ENCODE measurements around the gene MST1.

The MST1 gene

DNA sequence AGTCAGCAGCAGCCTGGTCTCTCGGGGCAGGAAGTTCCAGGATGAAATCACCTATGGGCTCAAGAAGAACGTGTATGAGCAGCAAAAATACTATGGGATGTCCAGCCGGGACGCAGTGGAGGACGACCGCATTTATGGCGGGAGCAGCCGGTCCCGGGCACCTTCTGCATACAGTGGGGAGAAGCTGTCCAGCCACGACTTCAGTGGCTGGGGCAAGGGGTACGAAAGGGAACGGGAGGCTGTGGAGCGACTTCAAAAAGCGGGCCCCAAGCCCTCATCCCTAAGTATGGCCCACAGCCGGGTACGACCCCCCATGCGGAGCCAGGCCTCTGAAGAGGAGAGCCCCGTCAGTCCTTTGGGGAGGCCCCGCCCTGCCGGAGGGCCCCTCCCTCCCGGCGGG is 27.3 kb downstream of the MST1 start (continued):
- TF ChIP-seq, protein P1, sequence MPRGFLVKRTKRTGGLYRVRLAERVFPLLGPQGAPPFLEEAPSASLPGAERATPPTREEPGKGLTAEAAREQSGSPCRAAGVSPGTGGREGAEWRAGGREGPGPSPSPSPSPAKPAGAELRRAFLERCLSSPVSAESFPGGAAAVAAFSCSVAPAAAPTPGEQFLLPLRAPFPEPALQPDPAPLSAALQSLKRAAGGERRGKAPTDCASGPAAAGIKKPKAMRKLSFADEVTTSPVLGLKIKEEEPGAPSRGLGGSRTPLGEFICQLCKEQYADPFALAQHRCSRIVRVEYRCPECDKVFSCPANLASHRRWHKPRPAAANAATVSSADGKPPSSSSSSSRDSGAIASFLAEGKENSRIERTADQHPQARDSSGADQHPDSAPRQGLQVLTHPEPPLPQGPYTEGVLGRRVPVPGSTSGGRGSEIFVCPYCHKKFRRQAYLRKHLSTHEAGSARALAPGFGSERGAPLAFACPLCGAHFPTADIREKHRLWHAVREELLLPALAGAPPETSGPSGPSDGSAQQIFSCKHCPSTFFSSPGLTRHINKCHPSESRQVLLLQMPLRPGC (tag by site-specific recombination; IDR thresholded peaks at IDR 0.05): no peak
- TF ChIP-seq BCL11B (tag by site-specific recombination; IDR thresholded peaks at IDR 0.05; ENCODE audit: low read depth) (no peak), ZNF837 (tag by site-specific recombination; IDR thresholded peaks at IDR 0.05) (no peak), ZNF473 (tag by site-specific recombination; IDR thresholded peaks at IDR 0.05) (no peak)

DNA sequence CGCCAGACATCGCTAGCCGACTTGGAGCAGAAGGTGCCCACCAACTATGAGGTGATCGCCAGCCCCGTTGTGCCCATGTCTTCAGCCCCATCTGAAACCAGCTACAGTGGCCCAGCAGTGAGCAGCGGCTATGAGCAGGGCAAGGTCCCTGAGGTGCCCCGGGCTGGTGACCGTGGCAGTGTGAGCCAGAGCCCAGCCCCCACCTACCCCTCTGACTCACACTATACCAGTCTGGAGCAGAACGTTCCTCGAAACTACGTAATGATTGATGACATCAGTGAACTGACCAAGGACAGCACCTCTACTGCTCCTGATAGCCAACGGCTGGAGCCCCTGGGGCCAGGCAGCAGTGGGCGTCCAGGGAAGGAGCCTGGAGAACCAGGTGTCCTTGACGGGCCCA is 28.0 kb downstream of the MST1 start:
- ChIA-PET CTCF (no interaction called here), POLR2A (no interaction called here)
- no peaks in the 10 kb centered on the region for H3K4me1 ChIP-seq (ENCODE audit: control insufficient read depth, insufficient read depth, low read length)
- no peak for TF ChIP-seq KLF9 (tag by site-specific recombination; IDR thresholded peaks at IDR 0.05; ENCODE audit: low read depth)
- TF ChIP-seq ZNF223 (tag by site-specific recombination; IDR thresholded peaks at IDR 0.05): no peak
- TF ChIP-seq, protein P2, sequence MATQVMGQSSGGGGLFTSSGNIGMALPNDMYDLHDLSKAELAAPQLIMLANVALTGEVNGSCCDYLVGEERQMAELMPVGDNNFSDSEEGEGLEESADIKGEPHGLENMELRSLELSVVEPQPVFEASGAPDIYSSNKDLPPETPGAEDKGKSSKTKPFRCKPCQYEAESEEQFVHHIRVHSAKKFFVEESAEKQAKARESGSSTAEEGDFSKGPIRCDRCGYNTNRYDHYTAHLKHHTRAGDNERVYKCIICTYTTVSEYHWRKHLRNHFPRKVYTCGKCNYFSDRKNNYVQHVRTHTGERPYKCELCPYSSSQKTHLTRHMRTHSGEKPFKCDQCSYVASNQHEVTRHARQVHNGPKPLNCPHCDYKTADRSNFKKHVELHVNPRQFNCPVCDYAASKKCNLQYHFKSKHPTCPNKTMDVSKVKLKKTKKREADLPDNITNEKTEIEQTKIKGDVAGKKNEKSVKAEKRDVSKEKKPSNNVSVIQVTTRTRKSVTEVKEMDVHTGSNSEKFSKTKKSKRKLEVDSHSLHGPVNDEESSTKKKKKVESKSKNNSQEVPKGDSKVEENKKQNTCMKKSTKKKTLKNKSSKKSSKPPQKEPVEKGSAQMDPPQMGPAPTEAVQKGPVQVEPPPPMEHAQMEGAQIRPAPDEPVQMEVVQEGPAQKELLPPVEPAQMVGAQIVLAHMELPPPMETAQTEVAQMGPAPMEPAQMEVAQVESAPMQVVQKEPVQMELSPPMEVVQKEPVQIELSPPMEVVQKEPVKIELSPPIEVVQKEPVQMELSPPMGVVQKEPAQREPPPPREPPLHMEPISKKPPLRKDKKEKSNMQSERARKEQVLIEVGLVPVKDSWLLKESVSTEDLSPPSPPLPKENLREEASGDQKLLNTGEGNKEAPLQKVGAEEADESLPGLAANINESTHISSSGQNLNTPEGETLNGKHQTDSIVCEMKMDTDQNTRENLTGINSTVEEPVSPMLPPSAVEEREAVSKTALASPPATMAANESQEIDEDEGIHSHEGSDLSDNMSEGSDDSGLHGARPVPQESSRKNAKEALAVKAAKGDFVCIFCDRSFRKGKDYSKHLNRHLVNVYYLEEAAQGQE (tag by site-specific recombination; IDR thresholded peaks at IDR 0.05): peak; percentile 37; the same call in 1 of the 2 replicates
- TF ChIP-seq ZNF707 (tag by site-specific recombination; IDR thresholded peaks at IDR 0.05): no peak
- no peak for TF ChIP-seq RBAK (tag by site-specific recombination; IDR thresholded peaks at IDR 0.05)
- no peak for TF ChIP-seq KLF16 (tag by site-specific recombination; IDR thresholded peaks at IDR 0.05)
- no peaks in the 10 kb centered on the region for H3K9me3 ChIP-seq (ENCODE audit: control insufficient read depth, insufficient read depth, low read depth, low read length)
- H3K27ac ChIP-seq (ENCODE audit: extremely low read depth, low read depth, low read length): no peak overlapping the region
- no peaks in the 10 kb centered on the region for H3K36me3 ChIP-seq (ENCODE audit: control insufficient read depth in 2 of 2, insufficient read depth in 1 of 2, low read length in 2 of 2)
- no peak overlapping the region for H3K4me3 ChIP-seq (ENCODE audit: low read depth, low read length)

DNA sequence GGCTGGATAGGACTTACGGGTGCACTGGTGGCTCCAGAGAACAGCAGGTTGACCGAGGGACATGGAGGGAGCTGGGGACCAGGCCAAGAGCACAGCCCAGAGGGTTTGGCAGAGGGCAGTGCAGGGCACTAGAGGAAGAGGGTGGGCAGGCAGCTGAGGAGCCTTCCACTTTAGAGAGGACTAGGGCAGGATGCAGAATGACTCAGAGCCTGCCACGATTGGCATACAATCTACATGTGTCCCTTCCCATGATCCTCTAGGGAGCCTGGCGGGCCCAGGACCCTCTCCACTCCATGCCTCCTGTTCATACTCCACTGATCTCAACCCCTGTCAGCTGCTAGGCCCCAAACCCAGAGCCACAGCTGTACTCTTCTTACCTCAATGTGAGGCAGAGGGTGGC is 29.5 kb downstream of the MST1 start:
- TF ChIP-seq GLI2 (tag by site-specific recombination; IDR thresholded peaks at IDR 0.05; ENCODE audit: borderline replicate concordance, low read depth) (no peak), YY1 (tag by site-specific recombination; IDR thresholded peaks at IDR 0.05) (no peak), ZNF792 (tag by site-specific recombination; IDR thresholded peaks at IDR 0.05) (no peak), ZNF302 (tag by site-specific recombination; IDR thresholded peaks at IDR 0.05; ENCODE audit: low read depth) (no peak)
- TF ChIP-seq, protein P3, sequence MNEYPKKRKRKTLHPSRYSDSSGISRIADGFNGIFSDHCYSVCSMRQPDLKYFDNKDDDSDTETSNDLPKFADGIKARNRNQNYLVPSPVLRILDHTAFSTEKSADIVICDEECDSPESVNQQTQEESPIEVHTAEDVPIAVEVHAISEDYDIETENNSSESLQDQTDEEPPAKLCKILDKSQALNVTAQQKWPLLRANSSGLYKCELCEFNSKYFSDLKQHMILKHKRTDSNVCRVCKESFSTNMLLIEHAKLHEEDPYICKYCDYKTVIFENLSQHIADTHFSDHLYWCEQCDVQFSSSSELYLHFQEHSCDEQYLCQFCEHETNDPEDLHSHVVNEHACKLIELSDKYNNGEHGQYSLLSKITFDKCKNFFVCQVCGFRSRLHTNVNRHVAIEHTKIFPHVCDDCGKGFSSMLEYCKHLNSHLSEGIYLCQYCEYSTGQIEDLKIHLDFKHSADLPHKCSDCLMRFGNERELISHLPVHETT (tag by site-specific recombination; IDR thresholded peaks at IDR 0.05): no peak
- TF ChIP-seq, protein P4, sequence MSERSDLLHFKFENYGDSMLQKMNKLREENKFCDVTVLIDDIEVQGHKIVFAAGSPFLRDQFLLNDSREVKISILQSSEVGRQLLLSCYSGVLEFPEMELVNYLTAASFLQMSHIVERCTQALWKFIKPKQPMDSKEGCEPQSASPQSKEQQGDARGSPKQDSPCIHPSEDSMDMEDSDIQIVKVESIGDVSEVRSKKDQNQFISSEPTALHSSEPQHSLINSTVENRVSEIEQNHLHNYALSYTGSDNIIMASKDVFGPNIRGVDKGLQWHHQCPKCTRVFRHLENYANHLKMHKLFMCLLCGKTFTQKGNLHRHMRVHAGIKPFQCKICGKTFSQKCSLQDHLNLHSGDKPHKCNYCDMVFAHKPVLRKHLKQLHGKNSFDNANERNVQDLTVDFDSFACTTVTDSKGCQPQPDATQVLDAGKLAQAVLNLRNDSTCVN (tag by site-specific recombination; optimal IDR thresholded peaks at IDR 0.05): no peak
- TF ChIP-seq, protein P5, sequence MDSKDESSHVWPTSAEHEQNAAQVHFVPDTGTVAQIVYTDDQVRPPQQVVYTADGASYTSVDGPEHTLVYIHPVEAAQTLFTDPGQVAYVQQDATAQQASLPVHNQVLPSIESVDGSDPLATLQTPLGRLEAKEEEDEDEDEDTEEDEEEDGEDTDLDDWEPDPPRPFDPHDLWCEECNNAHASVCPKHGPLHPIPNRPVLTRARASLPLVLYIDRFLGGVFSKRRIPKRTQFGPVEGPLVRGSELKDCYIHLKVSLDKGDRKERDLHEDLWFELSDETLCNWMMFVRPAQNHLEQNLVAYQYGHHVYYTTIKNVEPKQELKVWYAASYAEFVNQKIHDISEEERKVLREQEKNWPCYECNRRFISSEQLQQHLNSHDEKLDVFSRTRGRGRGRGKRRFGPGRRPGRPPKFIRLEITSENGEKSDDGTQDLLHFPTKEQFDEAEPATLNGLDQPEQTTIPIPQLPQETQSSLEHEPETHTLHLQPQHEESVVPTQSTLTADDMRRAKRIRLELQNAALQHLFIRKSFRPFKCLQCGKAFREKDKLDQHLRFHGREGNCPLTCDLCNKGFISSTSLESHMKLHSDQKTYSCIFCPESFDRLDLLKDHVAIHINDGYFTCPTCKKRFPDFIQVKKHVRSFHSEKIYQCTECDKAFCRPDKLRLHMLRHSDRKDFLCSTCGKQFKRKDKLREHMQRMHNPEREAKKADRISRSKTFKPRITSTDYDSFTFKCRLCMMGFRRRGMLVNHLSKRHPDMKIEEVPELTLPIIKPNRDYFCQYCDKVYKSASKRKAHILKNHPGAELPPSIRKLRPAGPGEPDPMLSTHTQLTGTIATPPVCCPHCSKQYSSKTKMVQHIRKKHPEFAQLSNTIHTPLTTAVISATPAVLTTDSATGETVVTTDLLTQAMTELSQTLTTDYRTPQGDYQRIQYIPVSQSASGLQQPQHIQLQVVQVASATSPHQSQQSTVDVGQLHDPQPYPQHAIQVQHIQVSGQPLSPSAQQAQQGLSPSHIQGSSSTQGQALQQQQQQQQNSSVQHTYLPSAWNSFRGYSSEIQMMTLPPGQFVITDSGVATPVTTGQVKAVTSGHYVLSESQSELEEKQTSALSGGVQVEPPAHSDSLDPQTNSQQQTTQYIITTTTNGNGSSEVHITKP (tag by site-specific recombination; IDR thresholded peaks at IDR 0.05): no peak
- ChIA-PET CTCF (no interaction called here), POLR2A (no interaction called here)
- no peaks in the 10 kb centered on the region for H3K36me3 ChIP-seq (ENCODE audit: control insufficient read depth in 2 of 2, insufficient read depth in 1 of 2, low read length in 2 of 2)
- no peaks in the 10 kb centered on the region for H3K9me3 ChIP-seq (ENCODE audit: control insufficient read depth, insufficient read depth, low read depth, low read length)
- no peaks in the 10 kb centered on the region for H3K4me1 ChIP-seq (ENCODE audit: control insufficient read depth, insufficient read depth, low read length)
- H3K4me3 ChIP-seq (ENCODE audit: low read depth, low read length): no peak overlapping the region
- H3K27ac ChIP-seq (ENCODE audit: extremely low read depth, low read depth, low read length): no peak overlapping the region

Measured in HEK293 (cell line).